ENCODE measurements around the gene TTC21B.

TTC21B gene

DNA sequence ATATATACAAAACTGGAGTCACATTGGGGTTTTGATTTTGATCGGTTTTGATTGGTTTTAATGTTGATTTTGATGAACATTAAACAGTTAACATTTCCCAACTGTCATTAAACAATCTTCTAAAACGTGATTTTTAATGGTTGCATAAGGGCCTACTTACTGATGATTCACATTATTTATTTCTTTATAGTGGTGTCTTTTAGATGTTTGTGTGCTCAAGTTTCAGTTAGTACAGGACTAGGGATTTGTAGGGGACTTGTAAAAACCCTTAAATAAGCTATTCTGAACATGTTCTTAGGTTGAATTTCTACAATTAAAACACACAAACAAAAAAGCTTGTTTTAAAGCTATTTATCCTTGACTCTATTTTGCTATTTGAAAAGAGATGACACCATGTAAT lies 61.6 kb downstream of the TTC21B start:
- Histone ChIP-seq H3K27ac (ENCODE audit: low read depth in 2 of 2, low read length in 2 of 2) (no peak overlapping the region), H3K4me3 (ENCODE audit: low read length in 2 of 2) (no peak overlapping the region), H3K9me3 (ENCODE audit: control insufficient read depth in 2 of 2, low read length in 2 of 2) (no peaks in the 10 kb centered on the region), H3K36me3 (ENCODE audit: control insufficient read depth in 2 of 2, insufficient read depth in 2 of 2, low read length in 2 of 2) (peaks cover 21 to 33% of the 10 kb centered on the region in 2 donors), H3K27me3 (ENCODE audit: control insufficient read depth in 2 of 2, insufficient read depth in 2 of 2, low read length in 2 of 2) (no peaks in the 10 kb centered on the region), H3K4me1 (ENCODE audit: control insufficient read depth in 2 of 2, insufficient read depth in 2 of 2, low read length in 2 of 2) (no peaks in the 10 kb centered on the region), H3K9ac (ENCODE audit: low read depth in 1 of 2, low read length in 2 of 2) (no peak overlapping the region)

DNA sequence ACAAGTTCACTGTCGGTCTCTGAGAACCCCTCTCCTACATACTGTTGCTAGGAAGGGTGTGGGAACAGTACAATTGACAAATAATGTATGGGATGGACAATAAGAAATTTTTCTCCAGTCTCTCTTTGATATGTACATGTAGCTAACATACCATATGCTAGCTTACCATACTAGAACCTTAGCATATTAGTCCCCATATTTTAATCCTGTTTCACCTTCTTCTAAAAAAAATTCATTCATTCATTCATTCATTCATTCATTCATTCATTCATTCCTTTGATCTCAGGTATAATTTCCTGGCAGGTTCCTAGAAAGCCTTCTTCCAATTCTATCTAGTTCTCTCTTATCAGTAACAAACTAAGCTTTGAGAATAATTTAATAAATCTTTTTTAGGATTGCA lies 62.2 kb downstream of the TTC21B start:
- no peak overlapping the region for H3K9ac ChIP-seq (ENCODE audit: low read depth in 1 of 2, low read length in 2 of 2)
- H3K27ac ChIP-seq (ENCODE audit: low read depth in 2 of 2, low read length in 2 of 2): no peak overlapping the region
- no peaks in the 10 kb centered on the region for H3K27me3 ChIP-seq (ENCODE audit: control insufficient read depth in 2 of 2, insufficient read depth in 2 of 2, low read length in 2 of 2)
- no peaks in the 10 kb centered on the region for H3K9me3 ChIP-seq (ENCODE audit: control insufficient read depth in 2 of 2, low read length in 2 of 2)
- H3K36me3 ChIP-seq (ENCODE audit: control insufficient read depth in 2 of 2, insufficient read depth in 2 of 2, low read length in 2 of 2): peaks cover 22 to 34% of the 10 kb centered on the region in 2 donors
- no peaks in the 10 kb centered on the region for H3K4me1 ChIP-seq (ENCODE audit: control insufficient read depth in 2 of 2, insufficient read depth in 2 of 2, low read length in 2 of 2)
- no peak overlapping the region for H3K4me3 ChIP-seq (ENCODE audit: low read length in 2 of 2)

DNA sequence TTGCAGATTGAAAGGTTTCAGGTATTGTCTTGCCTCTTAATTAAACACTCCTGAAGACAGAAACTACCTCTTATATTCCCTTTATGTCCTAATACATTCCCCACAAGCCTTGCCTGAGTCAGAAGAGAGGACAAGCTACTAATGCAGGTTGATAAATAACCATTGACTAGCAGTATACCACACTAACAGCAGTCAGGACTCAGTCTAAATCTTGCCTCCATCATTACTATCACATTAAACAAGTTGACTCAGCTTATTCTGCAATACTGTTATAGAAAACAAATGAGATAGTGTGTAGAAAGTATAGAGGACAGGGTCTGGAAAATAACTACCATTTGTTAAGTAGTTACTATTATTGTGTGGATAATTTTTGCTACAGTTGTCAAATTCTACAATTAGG lies 63.8 kb downstream of the TTC21B start:
- H3K27ac ChIP-seq (ENCODE audit: low read depth in 2 of 2, low read length in 2 of 2): no peak overlapping the region
- H3K9ac ChIP-seq (ENCODE audit: low read depth in 1 of 2, low read length in 2 of 2): no peak overlapping the region
- H3K36me3 ChIP-seq (ENCODE audit: control insufficient read depth in 2 of 2, insufficient read depth in 2 of 2, low read length in 2 of 2): peaks cover 21 to 41% of the 10 kb centered on the region in 2 donors
- H3K27me3 ChIP-seq (ENCODE audit: control insufficient read depth in 2 of 2, insufficient read depth in 2 of 2, low read length in 2 of 2): no peaks in the 10 kb centered on the region
- H3K4me3 ChIP-seq (ENCODE audit: low read length in 2 of 2): no peak overlapping the region
- H3K9me3 ChIP-seq (ENCODE audit: control insufficient read depth in 2 of 2, low read length in 2 of 2): no peaks in the 10 kb centered on the region
- H3K4me1 ChIP-seq (ENCODE audit: control insufficient read depth in 2 of 2, insufficient read depth in 2 of 2, low read length in 2 of 2): no peaks in the 10 kb centered on the region

DNA sequence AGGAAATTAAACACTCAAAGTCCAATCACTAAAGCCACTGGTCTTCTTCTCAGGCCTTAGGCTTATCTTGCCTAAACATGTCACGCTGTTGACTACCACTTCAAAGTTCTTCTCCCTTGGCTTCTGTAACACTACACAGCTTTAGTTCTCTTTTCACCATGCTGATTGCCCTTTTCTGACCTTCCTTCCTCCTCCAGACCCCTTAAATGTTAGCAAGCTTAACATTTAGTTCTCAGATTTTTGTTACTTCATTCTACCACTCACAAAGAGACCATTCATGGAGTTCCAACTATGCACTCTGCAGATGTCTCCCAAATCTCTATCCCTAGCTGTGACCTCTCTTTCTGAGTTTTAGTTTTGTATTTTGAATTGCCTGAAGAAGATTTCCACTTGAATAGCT lies 64.4 kb downstream of the TTC21B start:
- Histone ChIP-seq H3K36me3 (ENCODE audit: control insufficient read depth in 2 of 2, insufficient read depth in 2 of 2, low read length in 2 of 2) (peaks cover 20 to 41% of the 10 kb centered on the region in 2 donors), H3K9me3 (ENCODE audit: control insufficient read depth in 2 of 2, low read length in 2 of 2) (no peaks in the 10 kb centered on the region), H3K27ac (ENCODE audit: low read depth in 2 of 2, low read length in 2 of 2) (no peak overlapping the region), H3K9ac (ENCODE audit: low read depth in 1 of 2, low read length in 2 of 2) (no peak overlapping the region), H3K4me1 (ENCODE audit: control insufficient read depth in 2 of 2, insufficient read depth in 2 of 2, low read length in 2 of 2) (no peaks in the 10 kb centered on the region), H3K27me3 (ENCODE audit: control insufficient read depth in 2 of 2, insufficient read depth in 2 of 2, low read length in 2 of 2) (no peaks in the 10 kb centered on the region), H3K4me3 (ENCODE audit: low read length in 2 of 2) (no peak overlapping the region)

DNA sequence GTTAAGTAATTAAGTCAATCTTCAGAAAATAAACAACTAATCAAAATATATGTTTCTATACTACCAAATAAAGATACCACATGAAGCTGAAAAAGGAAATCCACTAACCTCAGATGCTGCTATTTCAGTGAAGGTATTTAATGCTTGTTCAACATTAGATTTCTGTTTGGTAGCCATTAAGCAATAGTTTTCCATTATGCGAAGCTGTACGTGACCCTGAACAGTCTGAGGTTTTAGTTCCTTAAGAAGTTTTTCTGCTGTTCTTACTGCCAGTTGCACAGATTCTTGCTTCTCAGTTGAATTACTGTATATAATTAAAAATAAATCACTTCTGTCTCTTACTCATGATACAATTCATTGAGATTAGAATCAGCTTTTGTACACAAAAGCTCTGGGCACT lies 65.4 kb downstream of the TTC21B start:
- H3K4me1 ChIP-seq (ENCODE audit: control insufficient read depth in 2 of 2, insufficient read depth in 2 of 2, low read length in 2 of 2): no peaks in the 10 kb centered on the region
- no peak overlapping the region for H3K4me3 ChIP-seq (ENCODE audit: low read length in 2 of 2)
- H3K9me3 ChIP-seq (ENCODE audit: control insufficient read depth in 2 of 2, low read length in 2 of 2): no peaks in the 10 kb centered on the region
- no peak overlapping the region for H3K27ac ChIP-seq (ENCODE audit: low read depth in 2 of 2, low read length in 2 of 2)
- no peaks in the 10 kb centered on the region for H3K27me3 ChIP-seq (ENCODE audit: control insufficient read depth in 2 of 2, insufficient read depth in 2 of 2, low read length in 2 of 2)
- H3K36me3 ChIP-seq (ENCODE audit: control insufficient read depth in 2 of 2, insufficient read depth in 2 of 2, low read length in 2 of 2): peaks cover 16 to 40% of the 10 kb centered on the region in 2 donors
- H3K9ac ChIP-seq (ENCODE audit: low read depth in 1 of 2, low read length in 2 of 2): no peak overlapping the region

DNA sequence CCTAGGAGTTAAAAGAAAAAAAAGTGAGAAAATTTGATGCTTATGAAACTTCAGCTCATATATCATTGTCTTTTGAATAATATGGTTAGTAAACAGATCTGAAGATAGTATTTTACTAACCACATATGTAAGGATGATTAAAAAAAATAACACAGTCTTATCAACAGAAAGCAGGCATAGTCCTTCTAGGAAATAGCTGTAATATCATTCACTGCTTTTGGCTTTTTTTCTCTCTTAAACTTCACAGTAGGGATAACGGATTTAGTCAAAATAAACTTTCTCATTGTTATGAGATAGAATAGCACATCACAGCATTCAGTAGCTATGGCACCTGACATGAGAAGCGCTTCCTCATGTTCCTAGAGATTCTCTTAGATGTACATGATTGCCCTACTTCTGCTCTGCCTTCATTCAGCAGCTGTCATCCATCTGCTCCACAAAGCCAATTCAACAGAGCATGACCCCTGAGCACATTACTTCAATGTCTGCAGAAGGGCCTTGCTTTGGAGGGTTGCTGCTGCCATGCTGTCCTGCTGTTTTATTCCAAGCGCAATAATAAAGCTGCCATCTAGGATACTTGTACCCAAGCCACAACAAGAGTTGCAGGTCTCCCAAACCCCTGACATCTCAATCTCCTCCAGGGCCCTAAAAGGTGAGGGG lies 67.0 kb downstream of the TTC21B start:
- H3K9ac ChIP-seq (ENCODE audit: low read depth in 1 of 2, low read length in 2 of 2): no peak overlapping the region
- H3K36me3 ChIP-seq (ENCODE audit: control insufficient read depth in 2 of 2, insufficient read depth in 2 of 2, low read length in 2 of 2): peaks cover 24 to 38% of the 10 kb centered on the region in 2 donors
- no peaks in the 10 kb centered on the region for H3K27me3 ChIP-seq (ENCODE audit: control insufficient read depth in 2 of 2, insufficient read depth in 2 of 2, low read length in 2 of 2)
- H3K27ac ChIP-seq (ENCODE audit: low read depth in 2 of 2, low read length in 2 of 2): no peak overlapping the region
- H3K4me3 ChIP-seq (ENCODE audit: low read length in 2 of 2): no peak overlapping the region
- H3K4me1 ChIP-seq (ENCODE audit: control insufficient read depth in 2 of 2, insufficient read depth in 2 of 2, low read length in 2 of 2): no peaks in the 10 kb centered on the region
- no peaks in the 10 kb centered on the region for H3K9me3 ChIP-seq (ENCODE audit: control insufficient read depth in 2 of 2, low read length in 2 of 2)

DNA sequence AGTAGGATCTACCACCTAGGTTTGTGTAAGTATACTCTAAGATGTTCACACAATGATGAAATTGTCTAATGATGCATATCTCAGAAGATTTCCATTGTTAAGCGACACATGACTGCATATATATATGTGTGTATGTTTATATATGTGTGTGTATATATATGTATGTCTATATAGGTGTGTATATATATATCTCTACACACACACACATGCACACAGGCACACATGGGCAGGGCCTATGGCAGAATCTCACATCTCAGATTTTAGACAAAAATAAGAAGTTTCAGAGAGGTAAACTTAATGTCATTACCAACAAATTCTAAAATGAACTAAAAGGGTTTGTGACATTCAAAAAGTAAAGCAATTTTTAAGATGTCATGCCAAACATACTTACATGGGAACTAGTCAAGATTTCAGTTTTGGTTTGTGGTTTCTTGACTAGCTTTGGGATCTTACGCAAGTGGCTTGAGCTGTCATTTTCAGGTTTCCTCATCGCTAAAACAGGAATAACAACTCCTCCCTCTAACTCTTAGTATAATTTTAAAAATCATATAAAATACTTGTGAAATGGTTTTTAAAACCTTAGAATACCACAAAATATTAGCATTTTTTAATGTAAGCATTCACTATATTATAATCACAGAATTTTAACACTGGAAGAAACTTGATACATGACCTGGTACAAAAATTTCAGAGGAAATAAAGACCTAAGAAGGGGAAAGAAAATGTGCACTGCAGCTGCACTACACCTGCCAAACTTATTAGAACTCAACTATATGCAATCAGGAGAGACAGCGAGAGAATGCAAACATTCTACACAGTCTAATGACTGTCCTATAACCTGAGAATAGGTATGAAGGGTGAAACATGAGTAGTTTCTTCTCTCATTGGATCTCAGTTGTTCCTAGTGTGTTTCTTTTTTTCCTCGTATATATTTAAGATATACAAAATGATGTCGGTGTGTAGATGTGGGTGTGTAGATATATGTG lies 75.7 kb downstream of the TTC21B start:
- Histone ChIP-seq H3K9me3 (ENCODE audit: control insufficient read depth in 2 of 2, low read length in 2 of 2) (no peaks in the 10 kb centered on the region), H3K27ac (ENCODE audit: low read depth in 2 of 2, low read length in 2 of 2) (no peak overlapping the region), H3K27me3 (ENCODE audit: control insufficient read depth in 2 of 2, insufficient read depth in 2 of 2, low read length in 2 of 2) (no peaks in the 10 kb centered on the region), H3K9ac (ENCODE audit: low read depth in 1 of 2, low read length in 2 of 2) (no peak overlapping the region), H3K4me1 (ENCODE audit: control insufficient read depth in 2 of 2, insufficient read depth in 2 of 2, low read length in 2 of 2) (no peaks in the 10 kb centered on the region), H3K36me3 (ENCODE audit: control insufficient read depth in 2 of 2, insufficient read depth in 2 of 2, low read length in 2 of 2) (peaks cover 5 to 15% of the 10 kb centered on the region in 2 donors), H3K4me3 (ENCODE audit: low read length in 2 of 2) (no peak overlapping the region)

DNA sequence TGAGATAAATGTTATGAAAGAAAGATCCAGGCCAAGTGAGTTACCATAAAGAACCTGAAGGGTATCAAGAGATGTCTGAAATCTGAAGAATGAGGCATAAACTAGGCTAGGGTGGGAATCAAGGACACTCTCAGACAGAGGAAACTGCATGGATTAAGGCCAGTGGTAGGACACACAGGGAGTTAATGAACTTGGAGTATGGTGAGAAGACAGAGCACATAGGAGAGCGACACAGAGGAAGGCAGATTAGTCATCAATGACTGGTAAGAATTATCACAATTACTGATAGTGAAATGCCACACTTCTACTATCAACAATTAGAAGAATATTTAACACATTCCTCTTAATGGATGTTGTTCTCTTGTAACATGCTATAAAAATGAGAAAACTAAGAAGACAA lies 76.9 kb downstream of the TTC21B start:
- H3K4me3 ChIP-seq (ENCODE audit: low read length in 2 of 2): no peak overlapping the region
- no peaks in the 10 kb centered on the region for H3K9me3 ChIP-seq (ENCODE audit: control insufficient read depth in 2 of 2, low read length in 2 of 2)
- peaks cover 4 to 6% of the 10 kb centered on the region in 2 donors for H3K36me3 ChIP-seq (ENCODE audit: control insufficient read depth in 2 of 2, insufficient read depth in 2 of 2, low read length in 2 of 2)
- no peak overlapping the region for H3K27ac ChIP-seq (ENCODE audit: low read depth in 2 of 2, low read length in 2 of 2)
- no peaks in the 10 kb centered on the region for H3K27me3 ChIP-seq (ENCODE audit: control insufficient read depth in 2 of 2, insufficient read depth in 2 of 2, low read length in 2 of 2)
- no peak overlapping the region for H3K9ac ChIP-seq (ENCODE audit: low read depth in 1 of 2, low read length in 2 of 2)
- no peaks in the 10 kb centered on the region for H3K4me1 ChIP-seq (ENCODE audit: control insufficient read depth in 2 of 2, insufficient read depth in 2 of 2, low read length in 2 of 2)

DNA sequence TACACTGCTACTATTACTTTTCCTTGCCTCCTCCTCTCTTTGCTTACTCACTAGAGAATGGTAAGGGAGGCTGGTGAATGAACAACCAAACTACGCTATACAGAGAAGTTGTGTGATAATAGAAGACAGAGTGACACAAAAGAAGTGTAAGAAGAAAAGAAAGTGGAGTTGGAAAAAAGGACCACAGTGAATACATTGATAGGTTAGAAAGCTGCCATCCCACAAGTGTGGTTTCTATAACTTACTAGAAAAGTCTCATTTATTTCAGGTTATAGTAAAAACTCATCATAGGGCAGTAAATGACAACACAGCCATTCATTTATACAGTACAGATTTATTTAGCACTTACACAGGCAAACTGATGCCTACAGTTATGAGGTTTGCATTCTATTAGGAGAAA lies 77.3 kb downstream of the TTC21B start:
- Histone ChIP-seq H3K9me3 (ENCODE audit: control insufficient read depth in 2 of 2, low read length in 2 of 2) (no peaks in the 10 kb centered on the region), H3K4me3 (ENCODE audit: low read length in 2 of 2) (no peak overlapping the region), H3K27ac (ENCODE audit: low read depth in 2 of 2, low read length in 2 of 2) (no peak overlapping the region), H3K36me3 (ENCODE audit: control insufficient read depth in 2 of 2, insufficient read depth in 2 of 2, low read length in 2 of 2) (peaks cover 4 to 6% of the 10 kb centered on the region in 2 donors), H3K27me3 (ENCODE audit: control insufficient read depth in 2 of 2, insufficient read depth in 2 of 2, low read length in 2 of 2) (no peaks in the 10 kb centered on the region), H3K4me1 (ENCODE audit: control insufficient read depth in 2 of 2, insufficient read depth in 2 of 2, low read length in 2 of 2) (peaks cover 0 to under 1% of the 10 kb centered on the region in 2 donors), H3K9ac (ENCODE audit: low read depth in 1 of 2, low read length in 2 of 2) (no peak overlapping the region)

DNA sequence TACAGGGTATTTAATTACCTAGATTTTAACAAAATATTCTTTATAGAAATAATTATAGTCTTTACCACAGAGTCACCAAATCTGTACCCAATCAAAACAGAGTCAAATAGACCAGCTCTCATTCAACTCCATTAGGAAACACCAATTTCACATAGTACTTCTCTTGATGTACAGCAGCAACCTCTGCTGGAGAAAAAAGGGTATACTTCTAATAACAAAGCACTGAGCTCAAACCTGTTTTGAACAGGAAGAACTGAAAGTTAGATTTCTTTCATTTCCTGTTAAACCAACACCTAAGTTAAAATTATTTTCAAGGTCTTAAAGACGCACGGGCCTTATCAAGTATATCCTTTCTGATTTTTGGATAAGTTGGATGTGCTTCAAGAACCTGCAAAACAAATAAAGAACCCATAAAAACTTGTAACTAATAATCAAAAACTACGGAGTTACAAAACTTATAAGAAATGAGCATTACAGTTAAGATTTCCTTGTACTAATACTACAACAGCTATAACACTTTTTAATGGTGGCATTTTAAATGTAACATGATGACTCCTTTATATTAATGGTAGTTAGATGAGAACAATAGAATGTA lies 79.0 kb downstream of the TTC21B start:
- Histone ChIP-seq H3K4me1 (ENCODE audit: control insufficient read depth in 2 of 2, insufficient read depth in 2 of 2, low read length in 2 of 2) (peaks cover 3 to 13% of the 10 kb centered on the region in 2 donors), H3K4me3 (ENCODE audit: low read length in 2 of 2) (peak overlapping the region in 1 of 2 donors; percentile 35), H3K9ac (ENCODE audit: low read depth in 1 of 2, low read length in 2 of 2) (no peak overlapping the region), H3K9me3 (ENCODE audit: control insufficient read depth in 2 of 2, low read length in 2 of 2) (no peaks in the 10 kb centered on the region), H3K27ac (ENCODE audit: low read depth in 2 of 2, low read length in 2 of 2) (no peak overlapping the region), H3K36me3 (ENCODE audit: control insufficient read depth in 2 of 2, insufficient read depth in 2 of 2, low read length in 2 of 2) (peaks cover 3 to 4% of the 10 kb centered on the region in 2 donors), H3K27me3 (ENCODE audit: control insufficient read depth in 2 of 2, insufficient read depth in 2 of 2, low read length in 2 of 2) (no peaks in the 10 kb centered on the region)

Data from mucosa of rectum (tissue), 2 donors.